ENCODE data around the gene SLC26A6. TPM values are rescaled to one million over a fixed set of nuclear protein-coding genes. Genes with fewer than 3 reads are reported as not detected.

SLC26A6 gene
- total RNA-seq, 4 donors from 2014 or later: 9.4 to 36.5 (median 17.9) TPM

- TF ChIP-seq CTCF (IDR thresholded peaks at IDR 0.05) (no peak), POLR2A (IDR thresholded peaks at IDR 0.05) (no peak)
- no peak overlapping the region for H3K4me3 ChIP-seq (ENCODE audit: low read depth, poor library complexity, severe bottlenecking)
- intact Hi-C loops (cut with DNase I; ENCODE audit: low total_unique reads): no loop called here
- no peak for DNase-seq (ENCODE audit: low spot score in 2 of 2)
- WGBS, 2 donors: 2 to 4% methylated on average over 9 to 12 of the region's 46 CpGs
Measured at GRCh38 chr3:48662145-48662752, 27.0 kb upstream of the SLC26A6 start.

- no peak for TF ChIP-seq CTCF (IDR thresholded peaks at IDR 0.05)
- TF ChIP-seq POLR2A (IDR thresholded peaks at IDR 0.05): no peak
- WGBS, 2 donors: 3 to 5% methylated on average over 11 to 23 of the region's 67 CpGs
- DNase-seq (ENCODE audit: low spot score in 2 of 2): peak in 1 of 2 donors; percentile 94
- H3K4me3 ChIP-seq (ENCODE audit: low read depth, poor library complexity, severe bottlenecking): no peak overlapping the region
- intact Hi-C loops (cut with DNase I; ENCODE audit: low total_unique reads): no loop called here
Measured at GRCh38 chr3:48661501-48662144, 26.4 kb upstream of the SLC26A6 start.

- no peak for TF ChIP-seq POLR2A (IDR thresholded peaks at IDR 0.05)
- no peak for TF ChIP-seq CTCF (IDR thresholded peaks at IDR 0.05)
- whole genome bisulfite sequencing, 2 donors: 73 to 78% methylated on average over 39 to 49 of the region's 61 CpGs
- intact Hi-C loops (cut with DNase I; ENCODE audit: low total_unique reads): no loop called here
- no peak for DNase-seq (ENCODE audit: low spot score in 2 of 2)
- no peak overlapping the region for H3K4me3 ChIP-seq (ENCODE audit: low read depth, poor library complexity, severe bottlenecking)
Measured at GRCh38 chr3:48660800-48661400, 25.6 kb upstream of the SLC26A6 start.

- 31 to 60% methylated on average over 16 to 34 of the region's 45 CpGs for WGBS, 2 donors
- DNase-seq (ENCODE audit: low spot score in 2 of 2): no peak
- TF ChIP-seq POLR2A (IDR thresholded peaks at IDR 0.05) (no peak), CTCF (IDR thresholded peaks at IDR 0.05) (no peak)
- intact Hi-C loops (cut with DNase I; ENCODE audit: low total_unique reads): no loop called here
- peak overlapping the region; percentile 4 for H3K4me3 ChIP-seq (ENCODE audit: low read depth, poor library complexity, severe bottlenecking)
Measured at GRCh38 chr3:48656841-48657281, 21.6 kb upstream of the SLC26A6 start.

GRCh38 chr3:48656061-48656840 is 21.0 kb upstream of the SLC26A6 start:
- peak; percentile 46 to 93 for DNase-seq (ENCODE audit: low spot score in 2 of 2)
- TF ChIP-seq POLR2A (IDR thresholded peaks at IDR 0.05): no peak
- no peak for TF ChIP-seq CTCF (IDR thresholded peaks at IDR 0.05)
- peak overlapping the region; percentile 4 for H3K4me3 ChIP-seq (ENCODE audit: low read depth, poor library complexity, severe bottlenecking)
- 4 to 6% methylated on average over 25 to 42 of the region's 94 CpGs for WGBS, 2 donors
- intact Hi-C loops (cut with DNase I; ENCODE audit: low total_unique reads): no loop called here
